SK-N-SH treated with all-trans-retinoic acid at 6 μM for 48 hours (cell line): ENCODE measurements around the gene AUTS2.

Source experiments
- GLIS3 ChIP-seq: fragments of 250-450 bp; sonication (Bioruptor Pico); IDR thresholded peaks from 2 replicates; pipeline ENCODE4 v1.5.0; 2020; ENCODE audit warnings: mild to moderate bottlenecking, moderate library complexity
- ISL1 ChIP-seq: fragments of 250-450 bp; sonication (Bioruptor Pico); IDR thresholded peaks from 2 replicates; pipeline ENCODE4 v2.1.2; 2022; ENCODE audit warnings: mild to moderate bottlenecking, moderate library complexity
- OSR1 ChIP-seq: fragments of 250-450 bp; sonication (Bioruptor Pico); IDR thresholded peaks from 2 replicates; pipeline ENCODE4 v1.8.0; 2022; ENCODE audit warnings: moderate library complexity, mild to moderate bottlenecking, inconsistent platforms
- PPARA ChIP-seq: fragments of 250-450 bp; sonication (Bioruptor Pico); IDR thresholded peaks from 2 replicates; pipeline ENCODE4 v1.5.0; 2020; ENCODE audit warnings: mild to moderate bottlenecking, borderline replicate concordance
- TOX ChIP-seq: fragments of 250-450 bp; sonication (Bioruptor Pico); IDR thresholded peaks from 2 replicates; pipeline ENCODE4 v1.8.0; 2021; ENCODE audit warnings: mild to moderate bottlenecking, moderate library complexity, borderline replicate concordance
- ZC3H10 ChIP-seq: fragments of 250-450 bp; sonication (Bioruptor Pico); IDR thresholded peaks from 2 replicates; pipeline ENCODE4 v1.5.1; 2021; ENCODE audit warnings: mild to moderate bottlenecking, moderate library complexity
- ZFP3 ChIP-seq: fragments of 250-450 bp; sonication (Bioruptor Pico); IDR thresholded peaks from 2 replicates; pipeline ENCODE4 v1.5.0; 2020; ENCODE audit warnings: mild to moderate bottlenecking, moderate library complexity
- ZFP30 ChIP-seq: fragments of 450-650 bp; formaldehyde crosslinking; IDR thresholded peaks from 2 replicates; pipeline ENCODE4 v1.5.0; 2022; ENCODE audit warnings: mild to moderate bottlenecking, moderate library complexity
- TF ChIP-seq, protein P1 (sequence below): fragments of 250-450 bp; sonication (Bioruptor Pico); IDR thresholded peaks from 2 replicates; pipeline ENCODE4 v1.5.0; 2020; ENCODE audit warnings: mild to moderate bottlenecking, moderate library complexity
- TF ChIP-seq, protein P2 (sequence below): fragments of 250-450 bp; sonication (Bioruptor Pico); IDR thresholded peaks from 2 replicates; pipeline ENCODE4 v1.5.1; 2020; ENCODE audit warnings: low read depth, mild to moderate bottlenecking, moderate library complexity
- TF ChIP-seq, protein P3 (sequence below): fragments of 250-450 bp; sonication (Bioruptor Pico); IDR thresholded peaks from 2 replicates; pipeline ENCODE4 v1.8.0; 2020; ENCODE audit warnings: mild to moderate bottlenecking, moderate library complexity, borderline replicate concordance

DNA sequence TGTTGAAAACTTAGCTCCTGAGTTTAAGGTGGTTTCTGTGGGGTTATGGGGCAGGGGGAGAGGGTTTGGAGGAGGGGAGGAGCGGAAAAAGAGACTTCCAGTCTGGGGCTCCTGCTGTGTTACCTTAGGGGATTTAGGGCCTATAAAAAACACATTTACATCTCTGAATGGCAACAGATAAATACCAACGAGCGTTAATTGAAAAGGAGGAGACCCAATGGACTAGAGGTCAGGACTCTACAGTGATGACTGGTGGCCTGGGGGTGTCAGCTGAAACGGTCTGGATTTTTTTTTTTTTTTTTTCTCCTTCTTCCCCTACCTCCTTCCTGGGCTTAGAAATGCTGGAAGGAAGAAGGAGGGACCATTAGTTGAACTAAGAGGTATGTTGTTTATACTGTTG is 47.4 kb downstream of the AUTS2 start:
- no peak for TF ChIP-seq TOX (CRISPR knock-in tag)
- no peak for TF ChIP-seq PPARA (CRISPR knock-in tag)
- TF ChIP-seq ZFP30 (CRISPR knock-in tag): no peak
- TF ChIP-seq, protein P1, sequence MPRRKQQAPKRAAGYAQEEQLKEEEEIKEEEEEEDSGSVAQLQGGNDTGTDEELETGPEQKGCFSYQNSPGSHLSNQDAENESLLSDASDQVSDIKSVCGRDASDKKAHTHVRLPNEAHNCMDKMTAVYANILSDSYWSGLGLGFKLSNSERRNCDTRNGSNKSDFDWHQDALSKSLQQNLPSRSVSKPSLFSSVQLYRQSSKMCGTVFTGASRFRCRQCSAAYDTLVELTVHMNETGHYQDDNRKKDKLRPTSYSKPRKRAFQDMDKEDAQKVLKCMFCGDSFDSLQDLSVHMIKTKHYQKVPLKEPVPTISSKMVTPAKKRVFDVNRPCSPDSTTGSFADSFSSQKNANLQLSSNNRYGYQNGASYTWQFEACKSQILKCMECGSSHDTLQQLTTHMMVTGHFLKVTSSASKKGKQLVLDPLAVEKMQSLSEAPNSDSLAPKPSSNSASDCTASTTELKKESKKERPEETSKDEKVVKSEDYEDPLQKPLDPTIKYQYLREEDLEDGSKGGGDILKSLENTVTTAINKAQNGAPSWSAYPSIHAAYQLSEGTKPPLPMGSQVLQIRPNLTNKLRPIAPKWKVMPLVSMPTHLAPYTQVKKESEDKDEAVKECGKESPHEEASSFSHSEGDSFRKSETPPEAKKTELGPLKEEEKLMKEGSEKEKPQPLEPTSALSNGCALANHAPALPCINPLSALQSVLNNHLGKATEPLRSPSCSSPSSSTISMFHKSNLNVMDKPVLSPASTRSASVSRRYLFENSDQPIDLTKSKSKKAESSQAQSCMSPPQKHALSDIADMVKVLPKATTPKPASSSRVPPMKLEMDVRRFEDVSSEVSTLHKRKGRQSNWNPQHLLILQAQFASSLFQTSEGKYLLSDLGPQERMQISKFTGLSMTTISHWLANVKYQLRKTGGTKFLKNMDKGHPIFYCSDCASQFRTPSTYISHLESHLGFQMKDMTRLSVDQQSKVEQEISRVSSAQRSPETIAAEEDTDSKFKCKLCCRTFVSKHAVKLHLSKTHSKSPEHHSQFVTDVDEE (CRISPR knock-in tag): no peak
- TF ChIP-seq, protein P2, sequence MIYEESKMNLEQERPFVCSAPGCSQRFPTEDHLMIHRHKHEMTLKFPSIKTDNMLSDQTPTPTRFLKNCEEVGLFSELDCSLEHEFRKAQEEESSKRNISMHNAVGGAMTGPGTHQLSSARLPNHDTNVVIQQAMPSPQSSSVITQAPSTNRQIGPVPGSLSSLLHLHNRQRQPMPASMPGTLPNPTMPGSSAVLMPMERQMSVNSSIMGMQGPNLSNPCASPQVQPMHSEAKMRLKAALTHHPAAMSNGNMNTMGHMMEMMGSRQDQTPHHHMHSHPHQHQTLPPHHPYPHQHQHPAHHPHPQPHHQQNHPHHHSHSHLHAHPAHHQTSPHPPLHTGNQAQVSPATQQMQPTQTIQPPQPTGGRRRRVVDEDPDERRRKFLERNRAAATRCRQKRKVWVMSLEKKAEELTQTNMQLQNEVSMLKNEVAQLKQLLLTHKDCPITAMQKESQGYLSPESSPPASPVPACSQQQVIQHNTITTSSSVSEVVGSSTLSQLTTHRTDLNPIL: no peak
- no peak for TF ChIP-seq ZFP3 (CRISPR knock-in tag)
- no peak for TF ChIP-seq OSR1 (CRISPR knock-in tag)
- TF ChIP-seq ZC3H10 (CRISPR knock-in tag): no peak
- TF ChIP-seq, protein P3, sequence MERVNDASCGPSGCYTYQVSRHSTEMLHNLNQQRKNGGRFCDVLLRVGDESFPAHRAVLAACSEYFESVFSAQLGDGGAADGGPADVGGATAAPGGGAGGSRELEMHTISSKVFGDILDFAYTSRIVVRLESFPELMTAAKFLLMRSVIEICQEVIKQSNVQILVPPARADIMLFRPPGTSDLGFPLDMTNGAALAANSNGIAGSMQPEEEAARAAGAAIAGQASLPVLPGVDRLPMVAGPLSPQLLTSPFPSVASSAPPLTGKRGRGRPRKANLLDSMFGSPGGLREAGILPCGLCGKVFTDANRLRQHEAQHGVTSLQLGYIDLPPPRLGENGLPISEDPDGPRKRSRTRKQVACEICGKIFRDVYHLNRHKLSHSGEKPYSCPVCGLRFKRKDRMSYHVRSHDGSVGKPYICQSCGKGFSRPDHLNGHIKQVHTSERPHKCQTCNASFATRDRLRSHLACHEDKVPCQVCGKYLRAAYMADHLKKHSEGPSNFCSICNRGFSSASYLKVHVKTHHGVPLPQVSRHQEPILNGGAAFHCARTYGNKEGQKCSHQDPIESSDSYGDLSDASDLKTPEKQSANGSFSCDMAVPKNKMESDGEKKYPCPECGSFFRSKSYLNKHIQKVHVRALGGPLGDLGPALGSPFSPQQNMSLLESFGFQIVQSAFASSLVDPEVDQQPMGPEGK (CRISPR knock-in tag): no peak
- TF ChIP-seq GLIS3 (CRISPR knock-in tag): no peak
- TF ChIP-seq ISL1 (CRISPR knock-in tag): no peak
